Small intestine (tissue), 7 donors: ENCODE results near the gene ARMC12. TPM values are rescaled to one million over a fixed set of nuclear protein-coding genes. Genes with fewer than 3 reads are reported as not detected.
"Not testable (repeated sequence)": the region's sequence is repeated elsewhere in the genome, so short reads cannot be mapped to it uniquely, and the experiment has no call there.

ENCODE experiments used
- DNase-seq, 2 donors: peaks; one replicate each; pipeline versions ENCODE4 v3.0.0 to v3.0.0-alpha.2; 2013
- FAIRE-seq: peaks from 2 replicates; lab custom pipeline; 2012; peaks lifted over from hg19 to GRCh38; lab: Jason Lieb, UNC
- H3K27ac ChIP-seq, 3 donors: one replicate each; pipeline ENCODE4 v1.5.1; 2013; ENCODE audit warnings: low read length in 2 of 3, mild to moderate bottlenecking in 2 of 3, control low read depth in 1 of 3, inconsistent platforms in 1 of 3, low read depth in 1 of 3, moderate library complexity in 1 of 3
- H3K27me3 ChIP-seq, 3 donors: one replicate each; pipeline ENCODE4 v1.6.1; 2013; ENCODE audit warnings: low read length in 3 of 3, inconsistent platforms in 1 of 3; ENCODE audit not compliant: control insufficient read depth in 3 of 3, insufficient read depth in 3 of 3
- H3K36me3 ChIP-seq, 3 donors: one replicate each; pipeline ENCODE4 v1.6.1; 2013; ENCODE audit warnings: low read length in 3 of 3, inconsistent platforms in 1 of 3, low read depth in 1 of 3, mild to moderate bottlenecking in 1 of 3, moderate library complexity in 1 of 3; ENCODE audit not compliant: control insufficient read depth in 3 of 3, insufficient read depth in 2 of 3
- H3K4me1 ChIP-seq, 3 donors: one replicate each; pipeline ENCODE4 v1.6.1; 2013; ENCODE audit warnings: low read length in 2 of 3, inconsistent platforms in 1 of 3, low read depth in 1 of 3, mild to moderate bottlenecking in 1 of 3, moderate library complexity in 1 of 3; ENCODE audit not compliant: control insufficient read depth in 3 of 3, insufficient read depth in 2 of 3
- H3K4me3 ChIP-seq, 3 donors: one replicate each; pipeline ENCODE4 v1.5.1; 2013; ENCODE audit warnings: low read length in 3 of 3, control low read depth in 1 of 3, inconsistent platforms in 1 of 3, low read depth in 1 of 3, mild to moderate bottlenecking in 1 of 3, moderate library complexity in 1 of 3
- H3K9me3 ChIP-seq, 2 donors: one replicate each; pipeline ENCODE4 v1.6.1; 2013; ENCODE audit warnings: low read depth in 1 of 2, low read length in 1 of 2; ENCODE audit not compliant: control insufficient read depth in 2 of 2, insufficient read depth in 1 of 2
- WGBS, 3 donors: extraction: QIAGEN DNeasy Blood & Tissue Kit; methylation state at CpG; one replicate each; pipeline ENCODE4 v1.1.7; 2013; 5-methylcytosine and 5-hydroxymethylcytosine counted together
- polyA plus RNA-seq, 4 donors: library from polyadenylated mRNA; stranded (reverse) in 3 of 4; unstranded in 1 of 4; fragments of 200-250 nt in 3 of 4; fragments of 120-200 nt in 1 of 4; gene quantifications; one replicate each; pipeline versions ENCODE4 v1.2.1 to v1.2.3, GENCODE V29; 2013
- donor health status: healthy with polysubstance abuse.
- donor health status: control.
- donor health status: control.
- donor health status: Bipolar disorder and iron deficiency.
- donor health status: healthy.

ARMC12 gene
- polyA plus RNA-seq, 4 donors: 0.41 to 2.5 (median 0.72) TPM; not detected in 1

- not testable (repeated sequence) for H3K36me3 ChIP-seq, H3K9me3 ChIP-seq, DNase-seq, H3K4me3 ChIP-seq, H3K27me3 ChIP-seq, H3K4me1 ChIP-seq, FAIRE-seq, H3K27ac ChIP-seq
- 92 to 94% (median 92%) methylated on average over 7 of the region's 7 CpGs for WGBS, 3 donors
These were observed 38.4 kb upstream of the ARMC12 start for GRCh38 chr6:35698430-35698829.

DNA sequence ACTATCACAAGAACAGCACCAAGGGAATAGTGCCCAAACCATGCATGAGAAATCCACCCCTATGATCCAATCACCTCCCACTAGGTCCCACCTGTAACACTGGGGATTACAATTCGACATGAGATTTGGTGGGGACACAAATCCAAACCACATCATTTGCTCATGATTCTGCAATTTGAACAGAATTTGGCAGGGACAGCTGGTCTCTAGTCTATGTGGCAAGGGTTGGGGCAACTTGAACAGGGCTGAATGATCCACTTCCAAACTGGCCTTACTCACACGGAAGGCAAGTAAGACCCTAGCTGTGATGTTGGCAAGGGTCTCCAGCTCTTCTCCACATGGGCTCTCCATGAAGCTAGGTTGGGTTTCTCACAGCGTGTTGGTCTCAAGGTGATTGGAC is 38.0 kb upstream of the ARMC12 start:
- WGBS, 3 donors: 91 to 92% (median 92%) methylated on average over 3 of the region's 3 CpGs
- FAIRE-seq (no peak), DNase-seq (no peak)
- Histone ChIP-seq H3K4me1 (no peaks in the 10 kb centered on the region), H3K27ac (no peak overlapping the region), H3K36me3 (no peaks in the 10 kb centered on the region), H3K9me3 (peaks cover 0 to 12% of the 10 kb centered on the region in 2 donors), H3K4me3 (no peak overlapping the region), H3K27me3 (no peaks in the 10 kb centered on the region)

- Histone ChIP-seq H3K4me1 (no peaks in the 10 kb centered on the region), H3K27me3 (no peaks in the 10 kb centered on the region), H3K36me3 (no peaks in the 10 kb centered on the region), H3K27ac (no peak overlapping the region), H3K9me3 (peaks cover 0 to 5% of the 10 kb centered on the region in 2 donors), H3K4me3 (no peak overlapping the region)
- FAIRE-seq (no peak), DNase-seq (no peak)
These were observed 33.3 kb upstream of the ARMC12 start for GRCh38 chr6:35703554-35703953.

- no peaks in the 10 kb centered on the region for H3K27me3 ChIP-seq
- WGBS, 3 donors: 70 to 73% (median 72%) methylated on average over 3 of the region's 3 CpGs
- no peak for FAIRE-seq
These were observed 30.4 kb upstream of the ARMC12 start for GRCh38 chr6:35706468-35706867.

DNA sequence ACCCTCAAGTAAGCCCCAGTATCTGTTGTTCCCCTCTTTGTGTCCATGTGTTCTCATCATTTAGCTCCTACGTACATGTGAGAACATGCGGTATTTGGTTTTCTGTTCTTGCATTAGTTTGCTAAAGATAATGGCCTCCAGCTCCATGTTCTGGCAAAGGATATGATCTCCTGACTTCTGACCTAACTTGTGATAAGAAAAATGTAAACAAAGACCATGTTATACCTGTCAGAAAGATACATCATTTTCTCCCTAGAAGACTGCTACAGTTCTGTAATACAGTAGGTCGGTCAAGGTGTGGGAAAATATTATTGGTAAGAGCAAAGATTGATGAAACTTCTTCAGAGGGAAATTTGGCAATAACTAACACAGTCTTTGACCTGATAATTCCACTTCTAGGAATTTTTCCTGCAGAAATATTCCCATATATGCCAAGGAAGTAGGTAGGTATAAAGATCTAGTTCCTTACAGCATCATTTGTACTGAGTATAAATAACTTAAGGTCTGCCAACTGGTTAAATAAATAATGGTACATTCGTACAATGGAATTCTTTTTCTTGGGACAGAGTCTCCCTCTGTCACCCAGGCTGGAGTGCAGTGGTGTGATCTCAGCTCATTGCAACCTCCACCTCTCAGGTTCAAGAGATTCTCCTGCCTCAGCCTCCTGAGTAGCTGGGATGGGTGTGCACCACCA is 29.0 kb upstream of the ARMC12 start:
- Histone ChIP-seq H3K9me3 (peaks cover 0 to 5% of the 10 kb centered on the region in 2 donors), H3K4me1 (no peaks in the 10 kb centered on the region), H3K4me3 (no peak overlapping the region), H3K27ac (no peak overlapping the region), H3K27me3 (no peaks in the 10 kb centered on the region), H3K36me3 (no peaks in the 10 kb centered on the region)
- 72 to 77% (median 75%) methylated on average over 4 of the region's 4 CpGs for WGBS, 3 donors
- FAIRE-seq: no peak
- no peak for DNase-seq

More at GRCh38 chr6:35706468-35706867, 30.4 kb upstream of the ARMC12 start:
- DNase-seq: no peak
- H3K4me1 ChIP-seq: no peaks in the 10 kb centered on the region
- H3K27ac ChIP-seq: no peak overlapping the region
- no peaks in the 10 kb centered on the region for H3K36me3 ChIP-seq
- no peak overlapping the region for H3K4me3 ChIP-seq
- peaks cover 0 to 5% of the 10 kb centered on the region in 2 donors for H3K9me3 ChIP-seq

DNA sequence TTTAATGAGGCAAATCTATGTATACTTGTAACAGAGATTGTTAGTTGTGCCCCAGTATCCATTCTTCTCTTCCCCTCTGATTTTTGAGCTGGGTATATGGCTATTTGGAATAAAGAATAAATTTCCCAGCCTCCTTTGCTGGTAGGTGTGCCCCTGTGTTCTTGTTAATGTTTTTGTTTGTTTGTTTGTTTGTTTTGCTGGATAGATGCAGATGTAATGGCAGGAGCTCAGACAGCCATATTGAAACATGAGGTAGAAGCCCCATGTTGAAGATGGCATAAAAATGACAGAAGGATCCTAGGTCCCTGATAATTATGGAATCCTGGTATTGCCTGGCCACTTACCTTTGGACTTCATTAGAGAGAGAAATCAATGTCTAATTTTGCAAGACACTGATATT is 28.2 kb upstream of the ARMC12 start:
- Histone ChIP-seq H3K4me3 (no peak overlapping the region), H3K36me3 (no peaks in the 10 kb centered on the region), H3K27ac (no peak overlapping the region), H3K9me3 (peaks cover 0 to 4% of the 10 kb centered on the region in 2 donors), H3K27me3 (no peaks in the 10 kb centered on the region), H3K4me1 (no peaks in the 10 kb centered on the region)
- DNase-seq (no peak), FAIRE-seq (no peak)

- no peaks in the 10 kb centered on the region for H3K9me3 ChIP-seq
- no peaks in the 10 kb centered on the region for H3K27me3 ChIP-seq
- no peaks in the 10 kb centered on the region for H3K36me3 ChIP-seq
- DNase-seq (peak in 1 of 2 donors; percentile 72), FAIRE-seq (no peak)
- H3K4me3 ChIP-seq: no peak overlapping the region
- H3K4me1 ChIP-seq: no peaks in the 10 kb centered on the region
- WGBS, 3 donors: 58 to 83% (median 76%) methylated on average over 4 of the region's 4 CpGs
- no peak overlapping the region for H3K27ac ChIP-seq
These were observed 26.5 kb upstream of the ARMC12 start for GRCh38 chr6:35710241-35710847.

DNA sequence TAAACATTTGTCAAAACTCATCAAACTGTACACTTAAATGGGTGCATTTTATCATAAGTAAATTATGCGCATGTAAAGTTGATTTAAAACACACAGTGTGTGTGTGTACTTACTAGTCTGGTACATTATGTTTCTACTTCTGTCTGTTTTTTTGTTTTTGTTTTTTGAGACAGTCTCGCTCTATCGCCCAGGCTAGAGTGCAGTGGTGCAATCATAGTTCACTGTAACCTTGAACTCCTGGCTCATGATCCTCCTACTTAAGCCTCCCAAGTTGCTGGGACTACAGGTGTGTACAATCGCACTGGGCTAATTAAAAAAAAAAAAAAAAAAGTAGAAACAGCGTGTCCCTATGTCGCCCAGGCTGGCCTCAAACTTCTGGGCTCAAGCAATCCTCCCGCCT is 25.1 kb upstream of the ARMC12 start:
- no peaks in the 10 kb centered on the region for H3K27me3 ChIP-seq
- H3K9me3 ChIP-seq: no peaks in the 10 kb centered on the region
- FAIRE-seq (no peak), DNase-seq (no peak)
- no peaks in the 10 kb centered on the region for H3K4me1 ChIP-seq
- no peak overlapping the region for H3K4me3 ChIP-seq
- no peaks in the 10 kb centered on the region for H3K36me3 ChIP-seq
- H3K27ac ChIP-seq: no peak overlapping the region
- WGBS, 3 donors: 85 to 94% (median 94%) methylated on average over 7 of the region's 7 CpGs
